Measurements from ENCODE around the gene FOLR1.
"Not testable (repeated sequence)": the region's sequence is repeated elsewhere in the genome, so short reads cannot be mapped to it uniquely, and the experiment has no call there.

Gene FOLR1

DNA sequence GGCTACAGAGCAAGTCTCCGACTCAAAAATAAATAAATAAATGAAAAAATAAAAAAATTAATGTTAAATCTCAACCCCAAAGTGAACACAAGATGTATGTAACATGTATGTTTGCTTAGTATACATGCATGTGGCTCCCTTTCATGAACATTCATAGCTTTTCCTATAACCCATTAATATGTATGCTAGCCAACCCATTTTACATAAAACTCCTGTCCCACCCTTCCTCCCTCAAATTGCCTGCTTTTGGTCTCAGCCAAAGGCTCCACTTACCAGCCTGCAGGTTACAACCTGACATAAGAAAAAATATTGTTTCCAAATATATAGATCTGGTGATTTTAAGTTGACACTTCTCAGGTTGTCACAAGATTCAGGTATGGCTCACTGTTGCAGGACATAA, 3.7 kb upstream of the FOLR1 start:
- DNase-seq = no peak

- DNase-seq = no peak
Observed at GRCh38 chr11:72189455-72190250, 2.3 kb upstream of the FOLR1 start.

DNA sequence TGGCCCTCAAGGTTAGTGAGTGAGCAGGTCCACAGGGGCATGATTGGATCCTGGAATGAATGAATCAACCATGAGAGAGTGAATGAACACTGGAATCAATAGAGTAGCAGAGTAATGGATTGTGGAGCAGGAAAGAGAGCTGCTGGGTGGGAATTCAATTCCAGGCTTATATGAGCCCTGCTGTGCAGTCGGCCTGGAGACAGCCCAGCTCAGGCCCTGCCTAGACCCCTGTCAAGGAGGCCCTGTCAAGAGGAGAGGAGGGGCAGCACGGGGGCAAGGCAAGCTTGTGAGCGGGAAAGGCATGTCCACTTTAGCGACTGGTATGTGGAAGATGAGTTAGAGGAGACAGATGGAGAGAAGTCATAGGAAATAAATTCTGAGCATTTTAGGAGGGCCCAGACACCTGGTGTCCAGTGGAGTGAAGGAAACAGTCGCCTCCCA, 1.3 kb upstream of the FOLR1 start:
- DNase-seq = no peak

GRCh38 chr11:72195518-72196270, 3.8 kb downstream of the FOLR1 start:
- no peak for DNase-seq

DNA sequence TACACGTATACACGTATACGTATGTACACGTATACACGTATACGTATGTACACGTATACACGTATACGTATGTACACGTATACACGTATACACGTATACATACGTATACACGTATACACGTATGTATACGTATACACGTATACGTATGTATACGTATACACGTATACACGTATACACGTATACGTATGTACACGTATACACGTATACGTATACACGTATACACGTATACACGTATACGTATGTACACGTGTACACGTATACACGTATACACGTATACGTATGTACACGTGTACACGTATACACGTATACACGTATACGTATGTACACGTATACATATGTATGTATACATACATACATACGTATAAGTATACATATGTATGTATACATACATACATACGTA, 9.5 kb downstream of the FOLR1 start:
- not testable (repeated sequence) for DNase-seq

DNA sequence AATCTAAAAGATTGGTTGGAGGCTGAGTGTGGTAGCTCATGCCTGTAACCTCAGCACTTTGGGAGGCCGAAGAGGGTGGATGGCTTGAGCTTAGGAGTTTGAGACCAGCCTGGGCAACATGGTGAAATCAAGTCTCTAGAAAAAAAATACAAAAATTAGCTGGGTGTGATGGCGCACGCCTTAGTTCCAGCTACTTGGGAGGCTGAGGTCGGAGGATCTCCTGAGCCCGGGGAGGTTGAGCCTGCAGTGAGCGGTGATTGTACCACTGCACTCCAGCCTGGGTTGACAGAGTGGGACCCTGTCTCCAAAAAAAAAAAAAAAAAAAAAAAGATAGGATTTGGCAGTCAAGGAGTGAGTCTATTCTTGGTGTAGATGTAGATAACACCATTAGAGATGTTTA, 10.6 kb downstream of the FOLR1 start:
- DNase-seq = no peak

DNA sequence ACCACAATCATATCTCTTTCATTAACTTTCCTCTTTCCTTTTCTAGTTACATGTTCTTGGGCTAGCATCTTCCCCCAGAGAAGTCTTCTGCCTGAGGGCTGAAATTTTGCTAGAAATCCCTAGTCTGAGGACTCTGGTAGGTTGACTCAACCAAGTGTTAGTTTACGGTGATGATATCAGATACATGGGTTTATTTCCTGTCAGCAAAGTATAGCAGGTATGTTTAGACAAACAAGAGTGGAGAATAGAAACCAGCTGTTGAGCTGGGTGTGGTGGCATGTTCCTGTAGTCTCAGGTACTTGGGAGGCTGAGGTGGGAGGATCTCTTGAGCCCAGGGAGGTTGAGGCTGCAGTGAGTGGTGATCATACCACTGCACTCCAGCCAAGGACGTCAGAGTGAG, 11.2 kb downstream of the FOLR1 start:
- DNase-seq = no peak

GRCh38 chr11:72204886-72205285, 12.9 kb downstream of the FOLR1 start:
- DNase-seq = no peak

DNA sequence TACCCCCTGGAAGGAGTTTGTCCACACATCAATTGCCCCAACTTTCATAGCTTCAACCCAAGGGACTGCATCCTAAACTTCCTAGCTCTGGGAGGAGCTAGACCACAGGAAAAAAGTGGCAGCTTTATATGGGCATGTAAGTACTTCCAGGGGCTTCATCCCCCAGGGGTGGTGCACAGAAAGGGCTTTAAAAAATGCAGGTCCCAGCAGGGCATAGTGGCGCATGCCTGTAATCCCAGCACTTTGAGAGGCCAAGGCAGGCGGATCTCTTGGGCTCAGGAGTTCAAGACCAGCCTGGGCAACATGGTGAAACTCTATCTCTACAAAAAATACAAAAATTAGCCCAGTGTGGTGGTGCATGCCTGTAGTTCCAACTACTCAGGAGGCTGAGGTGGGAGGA, 14.9 kb downstream of the FOLR1 start:
- DNase-seq = not testable (repeated sequence)

DNA sequence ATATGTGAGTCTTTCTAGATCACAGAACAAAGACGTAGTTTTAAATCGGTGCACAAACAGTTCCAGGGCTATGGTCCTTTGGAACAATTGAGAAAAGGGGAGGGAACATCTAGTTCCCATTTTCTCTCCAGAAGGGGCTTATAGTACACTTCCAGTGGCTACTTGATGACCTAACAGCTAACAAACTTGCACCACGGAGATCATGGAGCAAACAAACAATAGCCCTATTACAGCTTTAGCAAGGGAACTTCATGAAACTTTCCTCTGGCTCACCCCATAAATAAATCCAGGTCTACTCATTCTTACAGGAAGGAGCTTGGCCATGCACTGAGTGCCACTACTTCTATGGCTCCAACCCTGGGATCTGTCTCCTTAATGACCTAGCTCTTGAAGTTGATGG, 16.3 kb downstream of the FOLR1 start:
- no peak for DNase-seq

DNA sequence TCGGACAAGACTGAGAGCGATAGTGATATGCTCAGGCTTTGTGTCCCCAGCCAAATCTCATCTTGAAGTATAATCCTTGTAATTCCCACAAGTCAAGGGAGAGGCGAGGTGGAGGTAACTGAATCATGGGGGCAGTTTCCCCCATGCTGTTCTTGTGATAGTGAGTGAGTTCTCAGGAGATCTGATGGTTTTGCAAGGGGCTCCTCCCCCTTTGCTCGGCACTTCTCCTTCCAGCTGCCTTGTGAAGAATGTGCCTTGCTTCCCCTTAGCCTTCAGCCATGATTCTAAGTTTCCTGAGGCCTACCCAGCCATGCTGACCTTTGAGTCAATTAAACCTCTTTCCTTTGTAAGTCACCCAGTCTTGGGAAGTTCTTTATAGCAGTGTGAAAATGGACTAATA, 17.2 kb downstream of the FOLR1 start:
- DNase-seq = no peak

GRCh38 chr11:72216638-72217037, 24.7 kb downstream of the FOLR1 start, which contains the start of gene FOLR2:
TSS of gene FOLR2 (plus strand) at chr11:72216794. CDS start at chr11:72218585, 1,791 bp downstream.
- DNase-seq = no peak

DNA sequence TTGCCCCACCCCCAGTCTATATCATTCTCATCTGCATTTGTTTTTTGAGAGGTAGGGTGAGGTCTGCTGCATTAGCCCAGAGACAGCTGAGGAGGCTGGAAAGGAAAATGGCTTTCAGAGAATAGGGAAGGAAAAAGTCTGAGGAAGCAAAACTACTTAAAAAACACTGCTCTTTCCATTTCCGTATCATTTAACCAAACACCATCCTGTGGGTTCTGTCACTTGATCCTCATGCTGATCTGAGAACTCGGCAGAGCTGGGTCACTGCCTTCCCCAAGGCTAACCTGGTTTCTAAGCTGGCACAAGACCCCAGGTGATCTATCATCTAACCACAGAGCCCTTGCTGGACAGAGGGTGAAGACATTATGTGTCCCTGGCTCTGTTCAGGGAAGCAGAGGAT, 25.9 kb downstream of the FOLR1 start:
- no peak for DNase-seq

GRCh38 chr11:72218251-72218745, 26.4 kb downstream of the FOLR1 start:
- no peak for DNase-seq

- no peak for DNase-seq
Observed at GRCh38 chr11:72220696-72221363, 28.9 kb downstream of the FOLR1 start.

DNA sequence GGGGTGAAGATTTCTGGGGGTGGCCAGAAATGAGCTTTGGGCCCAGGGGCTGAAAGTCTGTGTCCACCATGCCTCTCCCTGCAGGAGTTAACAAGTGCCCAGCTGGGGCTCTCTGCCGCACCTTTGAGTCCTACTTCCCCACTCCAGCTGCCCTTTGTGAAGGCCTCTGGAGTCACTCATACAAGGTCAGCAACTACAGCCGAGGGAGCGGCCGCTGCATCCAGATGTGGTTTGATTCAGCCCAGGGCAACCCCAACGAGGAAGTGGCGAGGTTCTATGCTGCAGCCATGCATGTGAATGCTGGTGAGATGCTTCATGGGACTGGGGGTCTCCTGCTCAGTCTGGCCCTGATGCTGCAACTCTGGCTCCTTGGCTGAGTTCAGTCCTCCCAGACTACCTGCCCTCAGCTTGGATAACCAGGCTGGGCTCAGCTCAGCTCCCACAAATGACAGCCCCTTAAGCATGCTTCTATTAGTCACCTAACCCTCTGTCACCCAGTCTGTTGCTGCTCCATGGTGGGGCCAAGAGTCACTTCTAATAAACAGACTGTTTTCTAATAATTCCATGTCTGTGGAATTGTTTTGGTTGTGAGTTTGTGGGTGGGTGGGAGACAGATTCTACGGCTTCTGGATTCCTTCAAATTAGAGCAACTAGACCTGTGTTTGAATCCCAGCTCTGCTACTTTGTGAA, 29.6 kb downstream of the FOLR1 start:
- no peak for DNase-seq

DNA sequence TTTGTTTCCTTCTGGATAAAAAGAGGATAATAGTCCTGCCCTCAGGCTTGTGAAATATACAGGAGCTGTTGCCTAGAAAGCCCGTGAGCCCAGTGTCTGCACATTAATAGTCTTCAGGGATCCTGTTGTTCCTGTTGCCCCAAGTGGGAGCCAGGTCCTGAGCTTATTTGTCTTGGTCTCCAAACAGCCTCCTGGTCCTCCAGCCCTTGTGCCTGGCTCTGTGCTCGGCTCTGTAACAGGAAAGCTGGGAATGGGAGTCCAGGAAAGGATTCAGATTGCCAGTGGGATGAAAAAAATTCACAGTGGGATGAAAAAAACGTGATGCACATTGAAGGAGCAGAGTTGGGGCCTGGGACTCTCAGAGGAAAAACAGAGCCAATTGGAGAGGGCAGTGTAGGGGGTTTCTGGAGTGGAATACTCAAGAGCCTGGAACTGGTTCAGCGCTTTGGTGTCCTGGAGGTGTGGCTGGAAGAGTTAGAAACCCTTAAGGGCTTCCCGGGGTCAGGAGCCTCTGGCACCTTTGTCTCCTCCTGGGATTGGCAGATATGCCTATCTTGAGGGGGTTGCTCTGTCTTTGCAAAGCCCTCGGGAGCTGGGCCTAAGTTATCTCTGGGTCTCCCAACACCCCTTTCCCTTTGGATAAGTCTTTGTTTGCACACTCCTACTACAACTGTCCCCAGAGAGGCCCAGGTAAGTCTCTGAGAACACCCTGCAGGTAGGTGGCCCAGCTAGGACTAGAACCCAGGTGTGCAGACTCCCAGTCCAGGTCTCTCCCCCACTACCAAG, 30.4 kb downstream of the FOLR1 start:
- no peak for DNase-seq

- peak; percentile 94 for DNase-seq
Observed at GRCh38 chr11:72222907-72223614, 31.1 kb downstream of the FOLR1 start.

DNA sequence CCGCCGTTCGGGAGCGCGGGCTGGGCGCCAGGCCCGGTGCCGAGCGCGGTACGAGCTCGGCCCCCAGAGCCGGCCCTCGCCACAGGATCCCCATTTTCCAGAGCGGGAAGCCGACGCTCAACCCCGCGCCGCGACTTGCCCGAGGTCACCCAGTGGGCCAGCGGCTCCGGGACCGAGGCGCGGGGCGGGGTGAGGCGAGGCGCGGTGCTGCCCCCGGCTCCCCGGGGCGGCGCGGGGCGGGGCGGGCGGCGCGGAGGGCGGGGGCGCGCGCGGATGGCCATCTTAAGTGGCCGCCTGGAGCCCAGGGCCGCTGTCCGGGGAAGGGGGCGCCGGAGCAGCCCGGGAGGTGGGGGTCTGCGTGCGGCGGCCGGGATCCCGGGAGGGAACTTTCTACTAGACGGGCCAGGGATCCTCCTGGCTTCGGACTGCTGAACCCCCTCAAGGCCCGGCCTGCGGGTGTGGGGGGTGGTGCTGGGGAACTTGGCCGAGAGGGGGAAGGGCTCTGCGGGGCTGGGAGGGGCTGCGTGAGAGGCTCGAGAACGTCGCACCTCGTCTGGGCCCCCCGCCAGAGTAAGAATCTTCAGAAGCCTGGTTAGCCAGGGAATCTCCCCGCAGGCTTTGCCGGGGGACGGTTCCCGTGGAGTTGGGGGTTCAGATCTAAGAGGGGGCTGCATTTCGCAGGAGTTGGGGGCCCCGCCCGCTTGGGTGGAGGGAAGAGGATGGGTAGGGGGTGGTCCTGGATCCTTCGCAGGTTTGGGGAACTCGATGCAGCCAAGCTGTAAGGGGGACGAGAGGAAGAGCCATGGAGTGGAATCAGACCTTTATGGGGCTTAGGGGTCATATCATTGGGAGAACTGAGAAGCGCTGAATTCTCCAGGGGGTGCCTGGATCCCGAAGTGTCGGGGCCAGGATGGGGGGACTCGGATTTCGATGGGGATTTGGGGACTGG, 31.9 kb downstream of the FOLR1 start:
- peak; percentile 70 for DNase-seq
